Activated CD4-positive, alpha-beta memory T cell treated with anti-CD3 and anti-CD28 coated beads for 36 hours (primary cell): ENCODE data around the gene SARS1. TPM values are rescaled to one million over a fixed set of nuclear protein-coding genes. Genes with fewer than 3 reads are reported as not detected.

ENCODE experiments used
- CTCF ChIA-PET: fragments of 350-600 bp; sonication (Branson Sonifier 250); formaldehyde crosslinking; loops from one replicate; lab custom pipeline; 2021; ENCODE audit warnings: antibody characterized with exemption, inconsistent platforms; lab: Charles Lee
- POLR2A ChIA-PET: fragments of 350-600 bp; sonication (Branson Sonifier 250); formaldehyde crosslinking; loops from one replicate; lab custom pipeline; 2021; ENCODE audit warnings: antibody characterized with exemption; lab: Charles Lee
- DNase-seq: peaks from one replicate; pipeline ENCODE4 v3.0.0-alpha.2; 2020
- H3K27ac Mint-ChIP-seq: one replicate; pipeline ENCODE4 v1.8.0; 2021; ENCODE audit warnings: mixed read lengths
- H3K27me3 Mint-ChIP-seq: one replicate; pipeline ENCODE4 v1.8.0; 2021; ENCODE audit warnings: mixed read lengths
- H3K36me3 Mint-ChIP-seq: one replicate; pipeline ENCODE4 v1.8.0; 2021; ENCODE audit warnings: mixed read lengths
- H3K4me1 Mint-ChIP-seq: one replicate; pipeline ENCODE4 v1.8.0; 2021; ENCODE audit warnings: low read depth, mixed read lengths
- H3K4me3 Mint-ChIP-seq: one replicate; pipeline ENCODE4 v1.8.0; 2021; ENCODE audit warnings: mild to moderate bottlenecking, mixed read lengths
- H3K9me3 Mint-ChIP-seq: one replicate; pipeline ENCODE4 v1.8.0; 2021; ENCODE audit warnings: mixed read lengths
- intact Hi-C: fragments of 100-400 bp; cut with micrococcal nuclease; formaldehyde crosslinking; loops from one replicate; pipeline ENCODE4 v1.15.1; 2023
- total RNA-seq, 2 experiments: library from RNA; stranded (reverse); gene quantifications; one replicate each; pipeline ENCODE4 v1.2.3, GENCODE V29; 2021

Gene SARS1
- total RNA-seq, 2 experiments from 2014 or later = 245 to 251 TPM

GRCh38 chr1:109185357-109185756, 28.4 kb upstream of the SARS1 start:
- CTCF ChIA-PET = interaction anchor here (1.6 kb wide), 1 partner anchor 16 kb away, joined by 4 read pairs; no protein-coding TSS in a partner anchor
- Mint-ChIP-seq H3K4me1 (no peaks in the 10 kb centered on the region), H3K9me3 (no peaks in the 10 kb centered on the region), H3K27ac (no peak overlapping the region), H3K27me3 (no peaks in the 10 kb centered on the region), H3K4me3 (no peak overlapping the region), H3K36me3 (no peaks in the 10 kb centered on the region)
- POLR2A ChIA-PET = no interaction called here
- DNase-seq = no peak
- intact Hi-C loops = no loop called here

DNA sequence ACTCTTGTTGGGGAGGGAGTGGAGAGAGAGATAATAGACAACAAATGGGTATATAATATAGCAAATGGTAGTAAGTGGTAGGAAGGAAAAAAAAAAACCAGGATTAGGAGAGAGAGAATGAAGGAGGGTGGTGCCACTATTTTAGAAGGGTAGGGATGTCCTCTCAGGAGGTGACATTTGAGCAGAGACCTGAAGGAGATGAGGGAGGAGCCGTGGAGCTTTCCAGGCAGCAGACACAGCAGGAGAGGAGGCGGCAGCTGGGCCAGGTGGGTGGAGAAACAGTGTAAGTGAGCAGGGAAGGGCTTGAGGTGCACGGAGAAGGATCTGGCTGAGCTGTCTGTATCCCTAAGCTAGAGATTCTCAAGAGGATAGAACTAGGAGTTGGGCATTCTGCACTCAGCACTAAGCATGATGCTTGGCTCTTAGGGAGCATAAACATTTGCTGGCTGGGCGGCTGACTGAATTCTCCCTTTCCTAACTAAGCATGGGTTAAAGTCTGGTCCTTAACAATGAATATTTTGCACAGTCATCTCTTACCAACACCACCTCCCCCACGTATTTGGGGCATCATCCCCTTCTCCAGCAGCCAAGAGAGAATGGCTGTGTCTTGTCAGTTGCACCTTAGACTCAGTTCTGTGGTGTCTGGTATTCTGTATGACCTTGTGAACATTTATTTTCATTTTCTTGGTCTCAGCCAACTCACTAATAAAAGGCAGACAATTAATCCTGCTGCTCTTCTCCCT, 27.6 kb upstream of the SARS1 start:
- POLR2A ChIA-PET = no interaction called here
- CTCF ChIA-PET = interaction anchor here (1.6 kb wide), 1 partner anchor 15 kb away, joined by 4 read pairs; no protein-coding TSS in a partner anchor
- Mint-ChIP-seq H3K27me3 (no peaks in the 10 kb centered on the region), H3K9me3 (no peaks in the 10 kb centered on the region), H3K36me3 (no peaks in the 10 kb centered on the region), H3K4me1 (no peaks in the 10 kb centered on the region), H3K27ac (no peak overlapping the region), H3K4me3 (no peak overlapping the region)
- no peak for DNase-seq
- intact Hi-C loops = no loop called here

GRCh38 chr1:109186733-109187086, 27.0 kb upstream of the SARS1 start:
- no peaks in the 10 kb centered on the region for H3K27me3 Mint-ChIP-seq
- H3K4me3 Mint-ChIP-seq = no peak overlapping the region
- POLR2A ChIA-PET = no interaction called here
- CTCF ChIA-PET = interaction anchor here (1.6 kb wide), 1 partner anchor 15 kb away, joined by 4 read pairs; no protein-coding TSS in a partner anchor
- no peaks in the 10 kb centered on the region for H3K36me3 Mint-ChIP-seq
- DNase-seq = no peak
- H3K27ac Mint-ChIP-seq = no peak overlapping the region
- intact Hi-C loops = no loop called here
- H3K9me3 Mint-ChIP-seq = no peaks in the 10 kb centered on the region
- no peaks in the 10 kb centered on the region for H3K4me1 Mint-ChIP-seq

GRCh38 chr1:109187127-109187526, 26.6 kb upstream of the SARS1 start:
- ChIA-PET CTCF (interaction anchor here (1.6 kb wide), 1 partner anchor 14 kb away, joined by 4 read pairs; no protein-coding TSS in a partner anchor), POLR2A (no interaction called here)
- H3K36me3 Mint-ChIP-seq = no peaks in the 10 kb centered on the region
- H3K4me1 Mint-ChIP-seq = no peaks in the 10 kb centered on the region
- no peaks in the 10 kb centered on the region for H3K9me3 Mint-ChIP-seq
- no peak for DNase-seq
- intact Hi-C loops = no loop called here
- H3K27me3 Mint-ChIP-seq = no peaks in the 10 kb centered on the region
- H3K4me3 Mint-ChIP-seq = no peak overlapping the region
- H3K27ac Mint-ChIP-seq = no peak overlapping the region

GRCh38 chr1:109188200-109188599, 25.5 kb upstream of the SARS1 start:
- no peaks in the 10 kb centered on the region for H3K9me3 Mint-ChIP-seq
- intact Hi-C loops = no loop called here
- H3K4me3 Mint-ChIP-seq = no peak overlapping the region
- H3K27me3 Mint-ChIP-seq = no peaks in the 10 kb centered on the region
- DNase-seq = no peak
- no peaks in the 10 kb centered on the region for H3K36me3 Mint-ChIP-seq
- ChIA-PET CTCF (no interaction called here), POLR2A (no interaction called here)
- no peak overlapping the region for H3K27ac Mint-ChIP-seq
- H3K4me1 Mint-ChIP-seq = no peaks in the 10 kb centered on the region

GRCh38 chr1:109188781-109189180, 24.9 kb upstream of the SARS1 start:
- no peak for DNase-seq
- no peaks in the 10 kb centered on the region for H3K9me3 Mint-ChIP-seq
- ChIA-PET POLR2A (no interaction called here), CTCF (interaction anchor here (0.8 kb wide), 1 partner anchor 13 kb away, joined by 3 read pairs; no protein-coding TSS in a partner anchor)
- no peaks in the 10 kb centered on the region for H3K27me3 Mint-ChIP-seq
- no peak overlapping the region for H3K27ac Mint-ChIP-seq
- intact Hi-C loops = no loop called here
- no peaks in the 10 kb centered on the region for H3K36me3 Mint-ChIP-seq
- H3K4me3 Mint-ChIP-seq = no peak overlapping the region
- H3K4me1 Mint-ChIP-seq = no peaks in the 10 kb centered on the region

- intact Hi-C loops = no loop called here
- Mint-ChIP-seq H3K9me3 (no peaks in the 10 kb centered on the region), H3K36me3 (peaks cover 2% of the 10 kb centered on the region), H3K4me1 (no peaks in the 10 kb centered on the region), H3K27ac (no peak overlapping the region), H3K4me3 (no peak overlapping the region), H3K27me3 (no peaks in the 10 kb centered on the region)
- CTCF ChIA-PET = interaction anchor here (1.9 kb wide), 1 partner anchor 11 kb away, joined by 10 read pairs; no protein-coding TSS in a partner anchor
- no peak for DNase-seq
- POLR2A ChIA-PET = no interaction called here
Measured at GRCh38 chr1:109190189-109190588, 23.5 kb upstream of the SARS1 start.

GRCh38 chr1:109191377-109191776, 22.3 kb upstream of the SARS1 start:
- Mint-ChIP-seq H3K36me3 (peaks cover 2% of the 10 kb centered on the region), H3K27ac (no peak overlapping the region), H3K27me3 (no peaks in the 10 kb centered on the region), H3K4me3 (no peak overlapping the region), H3K9me3 (no peaks in the 10 kb centered on the region), H3K4me1 (no peaks in the 10 kb centered on the region)
- intact Hi-C loops = no loop called here
- CTCF ChIA-PET = interaction anchor here (0.6 to 1.9 kb wide), 5 partner anchors 10 to 101 kb away, joined by 3 to 10 read pairs (median 4); partner anchors contain the start of gene TMEM167B
- POLR2A ChIA-PET = no interaction called here
- no peak for DNase-seq

- no peak for DNase-seq
- Mint-ChIP-seq H3K27me3 (no peaks in the 10 kb centered on the region), H3K9me3 (no peaks in the 10 kb centered on the region), H3K4me1 (no peaks in the 10 kb centered on the region), H3K36me3 (peaks cover 2% of the 10 kb centered on the region), H3K27ac (no peak overlapping the region), H3K4me3 (no peak overlapping the region)
- ChIA-PET CTCF (interaction anchor here (0.6 to 1.9 kb wide), 5 partner anchors 9 to 101 kb away, joined by 3 to 10 read pairs (median 4); partner anchors contain the start of gene TMEM167B), POLR2A (no interaction called here)
- intact Hi-C loops = loop anchor here (2.0 kb wide), 1 partner anchor 79 kb away; a partner anchor contains a TSS
Measured at GRCh38 chr1:109191891-109192290, 21.8 kb upstream of the SARS1 start.

- intact Hi-C loops = loop anchor here (2.0 kb wide), 1 partner anchor 80 kb away; a partner anchor contains a TSS
- Mint-ChIP-seq H3K4me1 (peaks cover 4% of the 10 kb centered on the region), H3K9me3 (no peaks in the 10 kb centered on the region), H3K27me3 (no peaks in the 10 kb centered on the region), H3K27ac (no peak overlapping the region), H3K4me3 (no peak overlapping the region), H3K36me3 (peaks cover 2% of the 10 kb centered on the region)
- CTCF ChIA-PET = interaction anchor here (1.1 to 1.6 kb wide), 4 partner anchors 30 to 102 kb away, joined by 3 to 4 read pairs (median 4); partner anchors contain the start of gene TMEM167B
- DNase-seq = no peak
- POLR2A ChIA-PET = no interaction called here
Measured at GRCh38 chr1:109192433-109192832, 21.3 kb upstream of the SARS1 start.

DNA sequence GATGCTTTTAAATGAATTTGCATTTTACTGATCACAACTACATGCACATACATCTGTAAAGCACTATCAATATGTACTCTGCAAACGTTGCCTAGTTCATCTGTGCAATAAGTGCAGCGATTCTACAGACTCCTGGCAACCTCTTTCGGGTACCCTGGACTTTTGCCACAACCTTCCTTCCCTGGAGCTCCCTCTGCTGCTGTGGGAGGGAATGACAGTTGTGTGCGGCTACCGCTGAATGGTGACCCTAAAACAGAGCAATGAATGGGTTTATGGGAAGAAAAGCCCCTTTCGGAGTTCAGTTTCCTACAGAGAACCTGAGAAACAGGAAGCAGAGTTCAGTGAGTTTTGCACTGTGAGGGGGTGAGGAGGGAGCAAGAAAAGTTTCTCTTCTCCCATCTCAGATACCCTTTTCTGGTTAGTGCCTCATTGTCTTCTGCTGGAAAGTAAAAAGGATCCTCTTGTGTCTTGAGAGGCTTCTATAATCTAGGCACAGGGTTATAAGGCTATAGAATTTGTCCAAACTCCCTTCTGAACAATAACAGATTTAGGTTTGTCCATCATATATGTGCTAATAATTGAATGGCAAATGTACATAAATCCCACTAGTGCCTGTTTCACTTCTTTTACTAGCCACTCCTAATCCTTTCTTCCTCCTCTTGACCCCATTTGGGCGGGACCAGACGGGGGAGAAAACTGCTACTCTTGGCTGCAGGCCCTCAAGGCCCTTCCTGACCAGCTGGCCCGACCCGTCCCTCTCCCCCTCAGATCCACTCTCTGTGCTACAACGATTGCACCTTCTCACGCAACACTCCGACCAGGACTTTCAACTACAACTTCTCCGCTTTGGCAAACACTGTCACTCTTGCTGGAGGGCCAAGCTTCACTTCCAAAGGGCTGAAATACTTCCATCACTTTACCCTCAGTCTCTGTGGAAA, 19.8 kb upstream of the SARS1 start:
- no peak overlapping the region for H3K4me3 Mint-ChIP-seq
- H3K27me3 Mint-ChIP-seq = no peaks in the 10 kb centered on the region
- H3K4me1 Mint-ChIP-seq = peaks cover 6% of the 10 kb centered on the region
- CTCF ChIA-PET = interaction anchor here (0.6 to 1.8 kb wide), 17 partner anchors 13 to 366 kb away, joined by 3 to 16 read pairs (median 3); partner anchors contain the start of genes ELAPOR1, SARS1 and TAF13
- DNase-seq = peak; percentile 73
- H3K36me3 Mint-ChIP-seq = peaks cover 2% of the 10 kb centered on the region
- no peaks in the 10 kb centered on the region for H3K9me3 Mint-ChIP-seq
- intact Hi-C loops = loop anchor here (2.0 kb wide), 1 partner anchor 81 kb away; a partner anchor contains a TSS
- POLR2A ChIA-PET = no interaction called here
- no peak overlapping the region for H3K27ac Mint-ChIP-seq
